ENCODE measurements around the gene CCS.

CCS gene

GRCh38 chr11:66643745-66644437 lies 50.9 kb downstream of the CCS start:
- H3K27me3 ChIP-seq (ENCODE audit: low read length): no peaks in the 10 kb centered on the region
- no peaks in the 10 kb centered on the region for H3K9me3 ChIP-seq (ENCODE audit: insufficient read depth, low read length)
- no peaks in the 10 kb centered on the region for H3K9me2 ChIP-seq (replicated peaks; ENCODE audit: insufficient read depth, low read length)
- no peak overlapping the region for H3K4me2 ChIP-seq (ENCODE audit: low read depth, low read length, poor library complexity, severe bottlenecking)
- peaks cover 92% of the 10 kb centered on the region for H3K79me2 ChIP-seq (ENCODE audit: insufficient read depth, low read length)
- peaks cover 76% of the 10 kb centered on the region for H3K36me3 ChIP-seq (ENCODE audit: low read length)
- no peak overlapping the region for H2AFZ ChIP-seq (ENCODE audit: low read depth, low read length, severe bottlenecking)
- no peak overlapping the region for H3K4me3 ChIP-seq (ENCODE audit: insufficient read depth, low read length, poor library complexity, severe bottlenecking)
- peaks cover 69% of the 10 kb centered on the region for H4K20me1 ChIP-seq (ENCODE audit: low read depth, low read length)
- no peak overlapping the region for H3K9ac ChIP-seq (ENCODE audit: low read length)
- no peak for TF ChIP-seq CTCF (IDR thresholded peaks at IDR 0.05; ENCODE audit: insufficient read depth, low read length, poor library complexity, severe bottlenecking)
- TF ChIP-seq EZH2phosphoT487 (conservative IDR thresholded peaks at IDR 0.05; ENCODE audit: low read length): no peak
- no peak overlapping the region for H3K27ac ChIP-seq (ENCODE audit: low read depth, low read length)
- peaks cover 16% of the 10 kb centered on the region; the same call in 1 of the 2 replicates for H3F3A ChIP-seq (ENCODE audit: insufficient read depth)

DNA sequence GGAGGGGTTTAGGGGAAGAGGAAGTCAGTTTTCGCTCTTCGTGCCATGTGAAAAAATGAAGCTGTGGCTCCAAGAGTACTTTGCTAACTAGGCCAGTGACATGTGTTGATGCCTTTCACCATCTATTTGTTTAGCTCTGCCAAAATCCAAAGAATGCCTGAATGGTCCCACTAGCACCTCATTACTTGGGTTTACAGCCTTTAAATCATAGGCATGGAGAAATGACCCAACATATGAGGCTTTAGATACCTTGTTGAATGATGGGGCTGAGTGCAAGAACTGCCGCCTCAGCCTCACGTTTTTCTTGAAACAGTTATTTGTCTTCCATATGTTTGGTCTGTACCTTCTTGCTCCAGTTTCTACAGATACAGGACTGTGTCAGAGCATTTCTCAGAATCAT lies 53.8 kb downstream of the CCS start:
- Histone ChIP-seq H3K36me3 (ENCODE audit: low read length) (peaks cover 62% of the 10 kb centered on the region), H3K27ac (ENCODE audit: low read depth, low read length) (no peak overlapping the region), H3K9me2 (replicated peaks; ENCODE audit: insufficient read depth, low read length) (no peaks in the 10 kb centered on the region), H2AFZ (ENCODE audit: low read depth, low read length, severe bottlenecking) (no peak overlapping the region), H4K20me1 (ENCODE audit: low read depth, low read length) (peaks cover 52% of the 10 kb centered on the region), H3K9me3 (ENCODE audit: insufficient read depth, low read length) (no peaks in the 10 kb centered on the region), H3K9ac (ENCODE audit: low read length) (no peak overlapping the region), H3F3A (ENCODE audit: insufficient read depth) (peaks cover 16% of the 10 kb centered on the region; the same call in 1 of the 2 replicates), H3K4me3 (ENCODE audit: insufficient read depth, low read length, poor library complexity, severe bottlenecking) (no peak overlapping the region), H3K4me2 (ENCODE audit: low read depth, low read length, poor library complexity, severe bottlenecking) (no peak overlapping the region), H3K79me2 (ENCODE audit: insufficient read depth, low read length) (peaks cover 79% of the 10 kb centered on the region), H3K27me3 (ENCODE audit: low read length) (no peaks in the 10 kb centered on the region)
- TF ChIP-seq EZH2phosphoT487 (conservative IDR thresholded peaks at IDR 0.05; ENCODE audit: low read length) (no peak), CTCF (IDR thresholded peaks at IDR 0.05; ENCODE audit: insufficient read depth, low read length, poor library complexity, severe bottlenecking) (no peak)

GRCh38 chr11:66649903-66650302 lies 56.9 kb downstream of the CCS start:
- no peaks in the 10 kb centered on the region for H3K9me2 ChIP-seq (replicated peaks; ENCODE audit: insufficient read depth, low read length)
- peaks cover 16% of the 10 kb centered on the region for H3F3A ChIP-seq (ENCODE audit: insufficient read depth)
- no peaks in the 10 kb centered on the region for H3K9me3 ChIP-seq (ENCODE audit: insufficient read depth, low read length)
- no peak overlapping the region for H3K4me3 ChIP-seq (ENCODE audit: insufficient read depth, low read length, poor library complexity, severe bottlenecking)
- H3K36me3 ChIP-seq (ENCODE audit: low read length): peaks cover 33% of the 10 kb centered on the region
- H3K27ac ChIP-seq (ENCODE audit: low read depth, low read length): no peak overlapping the region
- peaks cover 23% of the 10 kb centered on the region for H4K20me1 ChIP-seq (ENCODE audit: low read depth, low read length)
- H3K27me3 ChIP-seq (ENCODE audit: low read length): no peaks in the 10 kb centered on the region
- peaks cover 52% of the 10 kb centered on the region for H3K79me2 ChIP-seq (ENCODE audit: insufficient read depth, low read length)
- H2AFZ ChIP-seq (ENCODE audit: low read depth, low read length, severe bottlenecking): no peak overlapping the region
- TF ChIP-seq CTCF (IDR thresholded peaks at IDR 0.05; ENCODE audit: insufficient read depth, low read length, poor library complexity, severe bottlenecking): no peak
- TF ChIP-seq EZH2phosphoT487 (conservative IDR thresholded peaks at IDR 0.05; ENCODE audit: low read length): no peak
- no peak overlapping the region for H3K9ac ChIP-seq (ENCODE audit: low read length)
- no peak overlapping the region for H3K4me2 ChIP-seq (ENCODE audit: low read depth, low read length, poor library complexity, severe bottlenecking)
